Prostate gland (tissue), 2 donors: Measurements from ENCODE around the gene CPZ. TPM values are rescaled to one million over a fixed set of nuclear protein-coding genes. Genes with fewer than 3 reads are reported as not detected.

Experiments used
- DNase-seq: peaks from one replicate; pipeline ENCODE4 v3.0.0-alpha.2; 2019; ENCODE audit warnings: low spot score
- H3K27ac ChIP-seq, 2 donors: fragments of 200-600 bp; sonication (generic); 2 replicates each; pipeline ENCODE4 v1.5.1; 2017 to 2019
- H3K27me3 ChIP-seq: fragments of 200-600 bp; sonication (generic); replicated peaks from 2 replicates; pipeline ENCODE4 v1.5.1; 2019; ENCODE audit not compliant: insufficient read depth
- H3K36me3 ChIP-seq, 2 donors: fragments of 200-600 bp; sonication (generic); 1 replicate in 1 of 2; 2 replicates in 1 of 2; pipeline versions ENCODE4 v1.5.1 to v1.8.1; 2017 to 2019
- H3K4me1 ChIP-seq: fragments of 200-600 bp; sonication (generic); replicated peaks from 2 replicates; pipeline ENCODE4 v1.5.1; 2019
- H3K4me3 ChIP-seq, 2 donors: fragments of 200-600 bp; sonication (generic); 2 replicates each; pipeline ENCODE4 v1.5.1; 2017 to 2019
- H3K9me3 ChIP-seq: fragments of 200-600 bp; sonication (generic); 2 replicates; pipeline ENCODE4 v1.5.1; 2017
- CTCF ChIP-seq, 4 experiments: fragments of 200-600 bp in 2 of 4; fragments of 450-650 bp in 2 of 4; sonication (generic) in 2 of 4; IDR thresholded peaks; 1 replicate in 3 of 4; 2 replicates in 1 of 4; pipeline ENCODE4 v1.5.1; 2016 to 2019; ENCODE audit warnings: antibody characterized with exemption in 4 of 4, mild to moderate bottlenecking in 2 of 4, moderate library complexity in 2 of 4
- POLR2A ChIP-seq: fragments of 450-650 bp; IDR thresholded peaks from one replicate; pipeline ENCODE4 v1.6.1; 2016; ENCODE audit warnings: antibody characterized with exemption, mild to moderate bottlenecking
- POLR2AphosphoS5 ChIP-seq: sonication (generic); formaldehyde crosslinking; IDR thresholded peaks from one replicate; pipeline ENCODE4 v1.6.1; 2017; ENCODE audit warnings: antibody characterized with exemption
- WGBS: methylation state at CpG from one replicate; pipeline ENCODE4 v1.1.5; 2018; 5-methylcytosine and 5-hydroxymethylcytosine counted together
- intact Hi-C: fragments of 100-400 bp; cut with DNase I; formaldehyde crosslinking; loops from one replicate; pipeline ENCODE4 v1.14.2; 2022
- total RNA-seq, 2 donors: library from RNA; depleted of rRNA; stranded (reverse); fragments of >200 nt; gene quantifications; one replicate each; pipeline ENCODE4 v1.1.0, GENCODE V29; 2016

CPZ gene
- total RNA-seq, 2 donors from 2014 or later = 0.73 to 15.1 TPM

GRCh38 chr4:8657381-8658088, 65.0 kb downstream of the CPZ start:
- no peak for TF ChIP-seq POLR2A
- TF ChIP-seq CTCF (IDR thresholded peaks at IDR 0.05) = no peak
- TF ChIP-seq POLR2AphosphoS5 = no peak
- no peak for DNase-seq
- intact Hi-C loops = no loop called here
- no peak overlapping the region for H3K27ac ChIP-seq
- H3K4me3 ChIP-seq = no peak overlapping the region
- no peaks in the 10 kb centered on the region for H3K36me3 ChIP-seq
- WGBS = 80% methylated on average over 11 of the region's 11 CpGs
- H3K27me3 ChIP-seq = peaks cover 6% of the 10 kb centered on the region
- no peaks in the 10 kb centered on the region for H3K9me3 ChIP-seq
- no peaks in the 10 kb centered on the region for H3K4me1 ChIP-seq

GRCh38 chr4:8662776-8663175, 70.2 kb downstream of the CPZ start:
- no peak overlapping the region for H3K27ac ChIP-seq
- no peak for DNase-seq
- intact Hi-C loops = no loop called here
- H3K4me3 ChIP-seq = no peak overlapping the region
- no peak for TF ChIP-seq POLR2AphosphoS5
- TF ChIP-seq CTCF (IDR thresholded peaks at IDR 0.05) = no peak
- no peak for TF ChIP-seq POLR2A
- no peaks in the 10 kb centered on the region for H3K9me3 ChIP-seq
- peaks cover 5% of the 10 kb centered on the region for H3K27me3 ChIP-seq
- H3K36me3 ChIP-seq = no peaks in the 10 kb centered on the region
- WGBS = 60% methylated on average over 9 of the region's 9 CpGs
- no peaks in the 10 kb centered on the region for H3K4me1 ChIP-seq

- Histone ChIP-seq H3K27me3 (peaks cover 5% of the 10 kb centered on the region), H3K9me3 (no peaks in the 10 kb centered on the region), H3K4me1 (no peaks in the 10 kb centered on the region), H3K36me3 (no peaks in the 10 kb centered on the region), H3K4me3 (no peak overlapping the region), H3K27ac (no peak overlapping the region)
- 60% methylated on average over 18 of the region's 18 CpGs for WGBS
- intact Hi-C loops = no loop called here
- TF ChIP-seq POLR2AphosphoS5 = no peak
- no peak for TF ChIP-seq POLR2A
- TF ChIP-seq CTCF (IDR thresholded peaks at IDR 0.05) = no peak
- DNase-seq = no peak
Observed at GRCh38 chr4:8664031-8664805, 71.7 kb downstream of the CPZ start.

- 27% methylated on average over 8 of the region's 8 CpGs for WGBS
- Histone ChIP-seq H3K27me3 (peaks cover 5% of the 10 kb centered on the region), H3K4me1 (no peaks in the 10 kb centered on the region), H3K4me3 (no peak overlapping the region), H3K36me3 (no peaks in the 10 kb centered on the region), H3K27ac (no peak overlapping the region), H3K9me3 (no peaks in the 10 kb centered on the region)
- intact Hi-C loops = no loop called here
- no peak for TF ChIP-seq CTCF (IDR thresholded peaks at IDR 0.05)
- no peak for TF ChIP-seq POLR2A
- TF ChIP-seq POLR2AphosphoS5 = no peak
- no peak for DNase-seq
Observed at GRCh38 chr4:8664976-8665375, 72.4 kb downstream of the CPZ start.
